AG10803 (cell line): Measurements from ENCODE around the gene ANAPC13.

Experiments
- DNase-seq: peaks from one replicate; pipeline ENCODE4 v3.0.0; 2010; ENCODE audit warnings: low read depth
- H3K4me3 ChIP-seq: 2 replicates; pipeline ENCODE4 v1.5.1; 2011; ENCODE audit warnings: mild to moderate bottlenecking, low read length, control low read depth
- TF ChIP-seq, protein P1 (sequence below): conservative IDR thresholded peaks from 2 replicates; pipeline ENCODE4 v1.5.1; 2011; ENCODE audit warnings: mild to moderate bottlenecking, low read length, control low read depth, inconsistent platforms

The ANAPC13 gene

DNA sequence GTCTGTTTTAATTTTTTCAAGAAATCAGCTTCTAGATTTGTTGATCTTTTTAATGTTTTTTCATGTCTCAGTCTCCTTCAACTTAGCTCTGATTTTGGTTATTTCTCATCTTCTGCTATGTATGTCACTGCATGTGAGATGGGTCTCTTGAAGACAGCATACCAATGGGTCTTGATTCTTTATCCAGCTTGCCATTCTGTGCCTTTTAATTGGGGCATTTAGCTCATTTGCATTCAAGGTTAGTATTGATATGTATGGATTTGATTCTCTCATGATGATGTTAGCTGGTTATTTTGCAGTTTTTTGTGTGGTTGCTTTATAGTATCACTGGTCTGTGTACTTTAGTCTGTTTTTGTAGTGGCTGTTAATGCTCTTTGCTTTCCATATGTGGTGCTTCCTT, 39.5 kb upstream of the ANAPC13 start:
- H3K4me3 ChIP-seq: no peak overlapping the region
- TF ChIP-seq, protein P1, sequence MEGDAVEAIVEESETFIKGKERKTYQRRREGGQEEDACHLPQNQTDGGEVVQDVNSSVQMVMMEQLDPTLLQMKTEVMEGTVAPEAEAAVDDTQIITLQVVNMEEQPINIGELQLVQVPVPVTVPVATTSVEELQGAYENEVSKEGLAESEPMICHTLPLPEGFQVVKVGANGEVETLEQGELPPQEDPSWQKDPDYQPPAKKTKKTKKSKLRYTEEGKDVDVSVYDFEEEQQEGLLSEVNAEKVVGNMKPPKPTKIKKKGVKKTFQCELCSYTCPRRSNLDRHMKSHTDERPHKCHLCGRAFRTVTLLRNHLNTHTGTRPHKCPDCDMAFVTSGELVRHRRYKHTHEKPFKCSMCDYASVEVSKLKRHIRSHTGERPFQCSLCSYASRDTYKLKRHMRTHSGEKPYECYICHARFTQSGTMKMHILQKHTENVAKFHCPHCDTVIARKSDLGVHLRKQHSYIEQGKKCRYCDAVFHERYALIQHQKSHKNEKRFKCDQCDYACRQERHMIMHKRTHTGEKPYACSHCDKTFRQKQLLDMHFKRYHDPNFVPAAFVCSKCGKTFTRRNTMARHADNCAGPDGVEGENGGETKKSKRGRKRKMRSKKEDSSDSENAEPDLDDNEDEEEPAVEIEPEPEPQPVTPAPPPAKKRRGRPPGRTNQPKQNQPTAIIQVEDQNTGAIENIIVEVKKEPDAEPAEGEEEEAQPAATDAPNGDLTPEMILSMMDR: no peak
- DNase-seq: no peak

GRCh38 chr3:134522541-134522940, 36.8 kb upstream of the ANAPC13 start:
- no peak for DNase-seq
- no peak overlapping the region for H3K4me3 ChIP-seq
- TF ChIP-seq, protein P1: no peak

DNA sequence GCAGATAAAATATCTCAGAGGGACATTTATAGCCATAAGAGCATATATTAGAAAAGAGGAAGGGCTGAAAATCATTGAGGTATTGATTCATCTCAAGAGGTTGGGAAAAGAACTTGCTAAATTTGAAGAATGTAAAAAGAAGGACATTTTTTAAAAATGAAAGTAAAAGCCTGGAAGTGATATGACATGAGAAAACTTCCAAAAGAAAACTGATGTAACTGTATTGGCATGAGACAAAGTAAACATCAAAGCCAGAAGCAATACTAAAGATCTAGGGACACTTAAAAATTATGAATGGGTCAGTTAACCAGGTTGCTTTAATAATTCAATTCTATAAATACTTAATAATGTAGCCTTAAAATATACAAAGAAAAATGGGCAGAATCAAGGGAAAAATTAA, 32.0 kb upstream of the ANAPC13 start:
- peak; percentile 38 for DNase-seq
- peak overlapping the region; percentile 17; the same call in 1 of the 2 replicates for H3K4me3 ChIP-seq
- TF ChIP-seq, protein P1: no peak

GRCh38 chr3:134516905-134517304, 31.1 kb upstream of the ANAPC13 start:
- no peak overlapping the region for H3K4me3 ChIP-seq
- TF ChIP-seq, protein P1: no peak
- DNase-seq: peak; percentile 41

DNA sequence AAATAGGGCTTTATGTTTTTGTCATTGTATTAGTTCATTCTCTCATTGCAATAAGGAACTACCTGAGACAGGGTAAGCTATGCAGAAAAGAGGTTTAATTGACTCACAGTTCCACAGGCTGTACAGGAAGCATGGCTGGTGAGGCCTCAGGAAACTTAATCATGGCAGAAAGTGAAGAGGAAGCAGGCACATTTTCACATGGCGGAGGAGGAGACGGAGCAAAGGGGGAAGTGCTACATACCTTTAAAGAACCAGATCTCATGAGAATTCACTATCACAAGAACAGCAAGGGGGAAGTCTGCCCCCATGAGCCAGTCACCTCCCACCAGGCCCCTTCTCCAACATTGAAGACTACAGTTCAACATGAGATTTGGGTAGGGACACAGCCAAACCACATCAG, 25.7 kb upstream of the ANAPC13 start:
- H3K4me3 ChIP-seq: no peak overlapping the region
- DNase-seq: no peak
- TF ChIP-seq, protein P1: no peak

GRCh38 chr3:134505485-134505884, 19.7 kb upstream of the ANAPC13 start:
- no peak for DNase-seq
- TF ChIP-seq, protein P1: no peak
- no peak overlapping the region for H3K4me3 ChIP-seq

DNA sequence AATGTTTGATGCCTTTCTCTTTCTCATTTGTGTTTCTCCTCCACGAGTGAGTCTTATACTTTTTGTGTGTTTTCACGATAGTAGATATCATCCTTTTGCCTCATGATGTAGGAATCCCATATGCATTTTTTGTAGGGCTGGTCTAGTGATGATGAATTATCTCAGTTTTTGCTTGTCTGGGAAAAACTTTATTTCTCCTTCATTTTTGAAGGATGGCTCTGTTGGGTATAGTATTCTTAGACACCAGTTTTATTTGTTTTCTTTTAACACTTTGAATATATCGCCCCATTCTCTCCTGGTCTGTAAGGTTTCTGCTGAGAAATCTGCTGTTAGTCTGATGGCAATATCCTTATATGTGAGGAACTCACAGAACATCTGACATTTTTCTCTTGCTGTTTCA, 18.3 kb upstream of the ANAPC13 start:
- TF ChIP-seq, protein P1: no peak
- no peak overlapping the region for H3K4me3 ChIP-seq
- DNase-seq: no peak
